ENCODE results near the gene TLR5. TPM values are rescaled to one million over a fixed set of nuclear protein-coding genes. Genes with fewer than 3 reads are reported as not detected.

The TLR5 gene
- total and polyA plus RNA-seq, 2 experiments from 2014 or later = 2.0 to 2.1 TPM

DNA sequence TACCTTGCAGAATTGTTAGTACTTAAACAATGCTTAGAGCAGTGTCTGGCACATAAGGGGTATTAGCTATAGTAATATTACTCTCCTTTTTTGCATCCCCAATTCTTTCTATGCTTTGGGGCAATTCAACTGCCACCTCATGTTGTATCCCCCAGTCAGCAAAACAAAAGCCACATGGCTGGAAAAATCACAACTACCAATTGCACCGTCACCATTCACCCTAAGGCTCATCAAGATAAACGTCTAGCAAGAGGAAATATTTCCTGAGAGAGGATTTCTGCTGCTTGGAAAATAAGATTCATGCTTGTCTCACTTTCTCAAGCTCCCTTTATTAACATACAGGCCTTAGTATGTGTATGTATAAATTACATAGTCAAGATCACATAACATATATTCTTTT, 12.1 kb upstream of the TLR5 start:
- Histone ChIP-seq H3K27me3 (no peaks in the 10 kb centered on the region), H3K4me1 (ENCODE audit: low read depth) (no peaks in the 10 kb centered on the region), H3K36me3 (no peaks in the 10 kb centered on the region), H3K9me3 (ENCODE audit: low read depth) (no peaks in the 10 kb centered on the region), H3K4me3 (no peak overlapping the region), H3K27ac (no peak overlapping the region)
- TF ChIP-seq, protein P1, sequence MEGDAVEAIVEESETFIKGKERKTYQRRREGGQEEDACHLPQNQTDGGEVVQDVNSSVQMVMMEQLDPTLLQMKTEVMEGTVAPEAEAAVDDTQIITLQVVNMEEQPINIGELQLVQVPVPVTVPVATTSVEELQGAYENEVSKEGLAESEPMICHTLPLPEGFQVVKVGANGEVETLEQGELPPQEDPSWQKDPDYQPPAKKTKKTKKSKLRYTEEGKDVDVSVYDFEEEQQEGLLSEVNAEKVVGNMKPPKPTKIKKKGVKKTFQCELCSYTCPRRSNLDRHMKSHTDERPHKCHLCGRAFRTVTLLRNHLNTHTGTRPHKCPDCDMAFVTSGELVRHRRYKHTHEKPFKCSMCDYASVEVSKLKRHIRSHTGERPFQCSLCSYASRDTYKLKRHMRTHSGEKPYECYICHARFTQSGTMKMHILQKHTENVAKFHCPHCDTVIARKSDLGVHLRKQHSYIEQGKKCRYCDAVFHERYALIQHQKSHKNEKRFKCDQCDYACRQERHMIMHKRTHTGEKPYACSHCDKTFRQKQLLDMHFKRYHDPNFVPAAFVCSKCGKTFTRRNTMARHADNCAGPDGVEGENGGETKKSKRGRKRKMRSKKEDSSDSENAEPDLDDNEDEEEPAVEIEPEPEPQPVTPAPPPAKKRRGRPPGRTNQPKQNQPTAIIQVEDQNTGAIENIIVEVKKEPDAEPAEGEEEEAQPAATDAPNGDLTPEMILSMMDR (IDR thresholded peaks at IDR 0.05; ENCODE audit: low read depth, low read length) = no peak
- DNase-seq (ENCODE audit: low read depth in 1 of 2, low spot score in 1 of 2) = no peak

DNA sequence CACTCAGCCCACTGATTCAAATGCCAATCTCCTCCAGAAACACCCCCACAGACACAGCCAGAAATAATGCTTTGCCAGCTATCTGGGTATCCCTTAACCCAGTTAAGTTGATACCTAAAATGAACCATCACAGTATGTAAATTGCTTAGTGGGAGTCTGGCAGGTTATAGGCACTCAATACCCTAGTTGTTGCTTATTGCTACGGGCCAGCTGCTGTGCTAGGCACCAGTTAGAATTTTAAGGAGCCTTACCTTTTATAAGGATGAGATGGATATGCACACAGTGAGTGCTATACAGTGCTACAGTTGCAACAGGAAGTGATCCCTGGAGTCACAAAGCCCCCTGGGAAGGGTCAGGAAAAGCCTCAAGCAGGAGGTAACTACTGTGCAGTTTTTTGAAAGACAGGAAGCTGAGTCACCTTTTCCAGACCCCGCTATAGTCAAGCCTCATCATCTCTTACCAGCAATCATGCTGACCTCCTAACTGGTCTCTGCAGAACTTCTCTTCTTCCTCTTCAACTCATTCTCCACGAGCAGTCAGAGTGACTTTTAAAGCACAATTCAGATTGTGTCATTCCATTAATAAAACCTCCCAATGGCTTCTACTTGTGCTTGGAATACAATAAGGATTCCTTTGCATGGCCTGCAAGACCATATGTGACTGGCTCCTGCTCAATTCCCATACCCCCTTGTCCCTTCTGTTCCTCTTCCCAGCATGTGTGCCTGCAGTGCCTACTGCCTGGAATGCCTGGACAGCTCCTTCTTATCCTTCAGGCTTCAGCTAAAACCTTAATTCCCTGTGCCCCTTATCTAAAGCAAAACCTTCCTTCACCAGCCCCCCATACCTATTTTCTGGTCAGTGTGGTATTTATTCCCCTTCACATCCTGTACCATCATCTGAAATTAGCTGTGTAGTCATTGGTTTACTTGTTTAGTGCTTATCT, 10.4 kb upstream of the TLR5 start:
- H3K36me3 ChIP-seq = no peaks in the 10 kb centered on the region
- TF ChIP-seq, protein P1 (IDR thresholded peaks at IDR 0.05; ENCODE audit: low read depth, low read length) = no peak

DNA sequence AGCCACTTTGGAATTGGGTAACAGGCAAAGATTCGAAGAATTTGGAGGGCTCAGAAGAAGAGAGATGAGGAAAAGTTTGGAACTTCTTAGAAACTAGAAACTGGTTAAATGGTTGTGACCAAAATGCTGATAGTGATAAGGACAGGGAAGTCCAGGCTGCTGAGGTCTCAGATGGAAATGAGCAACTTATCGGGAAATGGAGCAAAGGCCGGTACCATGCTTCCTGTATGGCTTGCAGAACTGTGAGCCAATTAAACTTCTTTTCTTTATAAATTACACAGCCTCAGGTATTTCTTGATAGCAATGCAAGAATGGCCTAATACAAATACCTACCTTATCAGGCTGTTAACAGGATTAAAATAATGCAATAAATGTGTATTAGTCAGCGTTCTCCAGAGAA, 9.4 kb upstream of the TLR5 start:
- no peak for DNase-seq (ENCODE audit: low read depth in 1 of 2, low spot score in 1 of 2)
- Histone ChIP-seq H3K4me1 (ENCODE audit: low read depth) (peaks cover 4% of the 10 kb centered on the region), H3K4me3 (no peak overlapping the region), H3K27ac (no peak overlapping the region), H3K27me3 (no peaks in the 10 kb centered on the region), H3K9me3 (ENCODE audit: low read depth) (no peaks in the 10 kb centered on the region), H3K36me3 (no peaks in the 10 kb centered on the region)
- TF ChIP-seq, protein P1 (IDR thresholded peaks at IDR 0.05; ENCODE audit: low read depth, low read length) = no peak

More for the DNA sequence above, 10.4 kb upstream of the TLR5 start:
- peak; percentile 49 to 60 for DNase-seq (ENCODE audit: low read depth in 1 of 2, low spot score in 1 of 2)
- H3K9me3 ChIP-seq (ENCODE audit: low read depth) = no peaks in the 10 kb centered on the region
- no peaks in the 10 kb centered on the region for H3K27me3 ChIP-seq
- no peak overlapping the region for H3K4me3 ChIP-seq
- H3K4me1 ChIP-seq (ENCODE audit: low read depth) = peaks cover 4% of the 10 kb centered on the region
- H3K27ac ChIP-seq = no peak overlapping the region

DNA sequence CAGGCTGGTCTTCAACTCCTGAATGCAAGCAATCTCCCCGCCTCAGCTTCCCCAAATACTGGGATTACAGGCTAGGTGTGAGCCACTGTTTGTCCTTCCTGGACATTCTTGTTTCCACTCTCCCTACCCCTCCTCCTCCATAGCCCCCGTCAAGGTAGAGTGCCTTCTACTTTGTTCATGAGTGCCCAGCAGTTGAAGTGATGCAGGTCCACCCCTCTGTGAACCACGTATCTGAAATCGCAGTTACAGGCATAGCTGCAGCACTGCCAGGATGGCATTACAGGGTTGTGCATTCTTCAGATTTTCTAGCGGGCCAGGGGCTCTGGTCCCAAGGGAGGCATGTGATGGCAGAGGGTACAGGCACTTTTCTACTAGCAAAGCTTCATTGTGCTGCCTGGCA, 7.4 kb upstream of the TLR5 start:
- no peaks in the 10 kb centered on the region for H3K27me3 ChIP-seq
- H3K27ac ChIP-seq = no peak overlapping the region
- no peak for DNase-seq (ENCODE audit: low read depth in 1 of 2, low spot score in 1 of 2)
- no peaks in the 10 kb centered on the region for H3K36me3 ChIP-seq
- TF ChIP-seq, protein P1 (IDR thresholded peaks at IDR 0.05; ENCODE audit: low read depth, low read length) = no peak
- no peak overlapping the region for H3K4me3 ChIP-seq
- no peaks in the 10 kb centered on the region for H3K9me3 ChIP-seq (ENCODE audit: low read depth)
- peaks cover 4% of the 10 kb centered on the region for H3K4me1 ChIP-seq (ENCODE audit: low read depth)

DNA sequence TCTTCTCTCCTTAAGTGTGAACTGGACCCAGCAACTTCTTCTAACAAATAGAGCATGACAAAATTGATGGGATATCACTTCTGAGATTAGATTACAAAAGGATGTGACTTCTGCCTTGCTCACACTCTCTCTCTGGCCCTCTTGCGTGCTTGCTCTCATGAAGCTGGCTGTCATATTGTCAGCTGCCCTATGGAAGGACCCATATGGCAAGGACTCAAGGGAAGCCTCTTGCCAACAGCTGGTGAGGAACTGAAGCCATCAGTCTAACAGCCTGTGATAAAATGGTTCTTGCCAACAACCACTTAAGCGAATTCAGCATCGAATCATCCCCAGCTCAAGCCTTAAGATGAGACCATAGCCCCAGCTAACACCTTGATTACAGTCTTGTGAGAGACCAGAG, 4.8 kb upstream of the TLR5 start:
- Histone ChIP-seq H3K4me3 (no peak overlapping the region), H3K9me3 (ENCODE audit: low read depth) (no peaks in the 10 kb centered on the region), H3K4me1 (ENCODE audit: low read depth) (peaks cover 22% of the 10 kb centered on the region), H3K36me3 (no peaks in the 10 kb centered on the region), H3K27ac (no peak overlapping the region), H3K27me3 (no peaks in the 10 kb centered on the region)
- DNase-seq (ENCODE audit: low read depth in 1 of 2, low spot score in 1 of 2) = no peak
- TF ChIP-seq, protein P1 (IDR thresholded peaks at IDR 0.05; ENCODE audit: low read depth, low read length) = no peak
